Ovary (tissue), 3 donors: ENCODE results near the gene FRMD4A.

Experiments used
- EP300 ChIP-seq: sonication (generic); formaldehyde crosslinking; IDR thresholded peaks from one replicate; pipeline ENCODE4 v1.6.1; 2017; ENCODE audit warnings: antibody characterized with exemption
- POLR2A ChIP-seq: fragments of 450-650 bp; IDR thresholded peaks from one replicate; pipeline ENCODE4 v1.6.1; 2017; ENCODE audit warnings: antibody characterized with exemption, mild to moderate bottlenecking, moderate library complexity
- TF ChIP-seq, protein P1 (sequence below), 3 donors: fragments of 450-650 bp in 2 of 3; fragments of 200-600 bp in 1 of 3; IDR thresholded peaks; one replicate each; pipeline versions ENCODE4 v1.5.1 to v1.8.0; 2016 to 2022; ENCODE audit warnings: antibody characterized with exemption in 3 of 3, mild to moderate bottlenecking in 1 of 3
- donor health status: DM: no; HTN: no; CAD: no.

DNA sequence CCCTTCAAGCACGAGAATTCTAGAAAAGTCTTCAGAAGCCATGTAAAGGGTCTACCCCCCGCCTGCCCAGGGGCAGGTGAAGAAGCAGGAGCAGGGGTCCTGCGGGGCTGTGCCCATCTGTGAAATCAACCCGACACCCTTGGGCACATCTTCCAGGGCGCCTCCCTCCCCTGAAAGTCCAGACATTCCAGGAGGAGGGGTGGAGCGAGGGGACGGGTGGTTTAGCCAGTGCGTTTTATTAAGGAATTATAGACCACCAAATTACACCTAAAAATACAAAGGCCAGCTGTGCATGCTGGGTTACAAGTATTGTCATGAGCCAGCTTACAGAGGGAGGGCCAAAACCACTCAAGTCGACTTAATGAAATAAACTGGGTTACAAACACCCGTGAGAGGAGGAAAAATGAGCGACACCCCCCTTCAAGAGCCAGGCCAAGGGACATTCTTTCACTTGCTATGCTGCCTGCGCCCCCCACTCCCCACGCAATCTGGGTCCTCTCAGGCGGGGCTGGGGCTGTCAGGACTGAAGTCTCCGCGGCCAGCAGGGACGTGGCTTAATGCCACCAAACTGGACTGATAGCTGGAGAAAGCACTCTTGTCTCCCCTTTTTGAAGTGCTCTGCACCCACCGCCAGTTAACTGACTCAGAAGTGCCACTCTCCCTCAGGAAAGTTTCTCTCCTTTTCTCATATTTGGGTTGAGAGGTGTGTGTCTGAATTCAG lies 360.3 kb downstream of the FRMD4A start:
- TF ChIP-seq POLR2A (no peak), EP300 (no peak)
- TF ChIP-seq, protein P1, sequence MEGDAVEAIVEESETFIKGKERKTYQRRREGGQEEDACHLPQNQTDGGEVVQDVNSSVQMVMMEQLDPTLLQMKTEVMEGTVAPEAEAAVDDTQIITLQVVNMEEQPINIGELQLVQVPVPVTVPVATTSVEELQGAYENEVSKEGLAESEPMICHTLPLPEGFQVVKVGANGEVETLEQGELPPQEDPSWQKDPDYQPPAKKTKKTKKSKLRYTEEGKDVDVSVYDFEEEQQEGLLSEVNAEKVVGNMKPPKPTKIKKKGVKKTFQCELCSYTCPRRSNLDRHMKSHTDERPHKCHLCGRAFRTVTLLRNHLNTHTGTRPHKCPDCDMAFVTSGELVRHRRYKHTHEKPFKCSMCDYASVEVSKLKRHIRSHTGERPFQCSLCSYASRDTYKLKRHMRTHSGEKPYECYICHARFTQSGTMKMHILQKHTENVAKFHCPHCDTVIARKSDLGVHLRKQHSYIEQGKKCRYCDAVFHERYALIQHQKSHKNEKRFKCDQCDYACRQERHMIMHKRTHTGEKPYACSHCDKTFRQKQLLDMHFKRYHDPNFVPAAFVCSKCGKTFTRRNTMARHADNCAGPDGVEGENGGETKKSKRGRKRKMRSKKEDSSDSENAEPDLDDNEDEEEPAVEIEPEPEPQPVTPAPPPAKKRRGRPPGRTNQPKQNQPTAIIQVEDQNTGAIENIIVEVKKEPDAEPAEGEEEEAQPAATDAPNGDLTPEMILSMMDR (IDR thresholded peaks at IDR 0.05): no peak
